NCI-H2081 (cell line): ENCODE data around the gene ZBTB44.
"Not testable (repeated sequence)": the region's sequence is repeated elsewhere in the genome, so short reads cannot be mapped to it uniquely, and the experiment has no call there.

Experiments used
- DNase-seq, 2 experiments: peaks; one replicate each; lab custom pipeline; 2025; lab: John Stamatoyannopoulos, UW

The ZBTB44 gene

DNA sequence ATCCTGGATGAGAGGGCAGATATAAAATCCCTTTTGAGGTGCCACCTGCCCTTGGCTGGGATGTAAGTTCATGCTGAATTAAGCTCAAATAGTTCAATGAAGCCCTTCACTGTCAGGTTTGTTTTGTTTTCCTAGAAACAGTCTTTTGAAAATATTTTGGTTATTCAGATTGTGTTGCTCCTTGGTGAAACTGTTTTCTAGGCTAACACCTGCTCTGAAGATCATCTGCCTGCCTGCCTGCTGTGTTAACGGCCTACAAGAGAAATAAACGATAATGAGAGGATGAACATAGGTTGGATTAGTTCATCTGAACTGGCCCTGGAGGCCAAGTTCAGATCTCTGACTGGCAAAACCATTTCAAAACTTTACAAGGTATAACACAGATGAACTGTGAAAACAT lies 67.4 kb downstream of the ZBTB44 start:
- DNase-seq = peak in 1 of 2 experiments; percentile 46

GRCh38 chr11:130246738-130247137 lies 68.0 kb downstream of the ZBTB44 start:
- no peak for DNase-seq

- no peak for DNase-seq
Observed at GRCh38 chr11:130246270-130246669, 68.4 kb downstream of the ZBTB44 start.

GRCh38 chr11:130245375-130245774 lies 69.3 kb downstream of the ZBTB44 start:
- not testable (repeated sequence) for DNase-seq

DNA sequence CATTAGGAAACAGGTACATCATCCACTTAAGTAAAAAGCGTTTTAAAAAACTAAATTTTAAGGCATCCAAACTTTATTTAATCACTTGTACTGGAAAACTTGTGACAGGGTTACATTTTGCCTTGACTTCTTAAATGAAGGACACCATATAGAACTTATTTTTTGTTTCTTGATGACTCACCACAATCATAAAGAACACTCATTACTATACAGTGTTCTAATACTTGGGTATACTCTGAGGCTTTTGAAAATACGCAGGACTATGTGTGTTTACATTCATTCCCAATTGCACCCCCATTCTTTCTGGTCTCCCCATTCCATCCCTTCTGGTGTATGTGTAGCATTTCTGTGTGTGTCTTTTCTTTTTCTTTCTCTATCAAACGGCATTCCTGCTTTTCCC lies 69.9 kb downstream of the ZBTB44 start:
- no peak for DNase-seq

- no peak for DNase-seq
Observed at GRCh38 chr11:130243816-130244215, 70.9 kb downstream of the ZBTB44 start.

- DNase-seq = no peak
Observed at GRCh38 chr11:130241713-130242112, 73.0 kb downstream of the ZBTB44 start.

DNA sequence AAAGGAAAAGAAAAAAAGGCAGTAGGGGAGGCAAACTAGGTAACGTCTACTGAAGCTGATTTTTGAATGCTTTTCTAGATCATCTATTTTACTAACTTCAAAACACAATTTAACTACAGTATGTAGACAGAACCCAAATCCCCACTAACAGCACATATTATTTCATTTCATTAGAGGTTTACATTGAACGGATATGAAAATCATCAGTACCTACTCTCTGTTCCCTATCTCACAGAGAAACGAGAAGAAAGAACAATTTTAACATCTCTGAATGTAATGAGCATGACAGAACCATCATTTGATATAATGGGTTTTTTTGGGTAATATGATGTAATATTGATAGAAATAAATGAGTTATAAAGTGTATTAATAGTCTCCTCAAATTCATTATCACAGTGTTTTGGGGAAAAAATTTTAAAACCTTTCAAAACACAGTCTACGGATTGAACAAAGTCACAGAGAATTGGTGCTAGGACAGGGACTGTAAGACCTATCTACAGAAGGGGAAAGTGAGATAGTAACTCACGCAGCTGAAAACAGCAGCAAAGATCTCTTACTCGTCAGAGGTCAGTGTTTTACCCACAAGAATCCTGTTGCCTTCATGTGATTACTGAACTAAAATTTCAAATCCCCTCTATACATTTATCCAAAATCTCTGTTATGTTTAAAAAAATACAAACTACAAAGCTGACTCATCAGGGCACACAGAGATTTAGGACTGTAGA lies 77.3 kb downstream of the ZBTB44 start:
- DNase-seq = no peak

DNA sequence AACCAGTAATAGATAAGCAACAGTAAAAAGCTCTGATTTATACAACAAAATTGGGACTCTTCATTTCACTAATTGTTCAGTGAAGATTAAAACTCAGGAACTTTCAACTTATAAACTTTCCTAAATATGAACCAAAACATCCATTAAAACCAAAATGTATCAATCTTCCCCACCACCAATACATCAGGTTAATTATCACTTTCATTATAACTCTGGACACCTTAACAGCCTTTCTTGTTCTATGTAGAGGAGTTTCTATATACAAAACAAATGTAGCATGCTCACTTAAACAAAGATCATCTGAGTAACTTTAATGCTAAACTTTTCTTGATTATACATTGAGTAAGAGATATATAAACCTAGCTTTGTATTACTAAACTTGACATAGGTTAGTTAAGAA lies 80.4 kb downstream of the ZBTB44 start:
- DNase-seq = no peak

- not testable (repeated sequence) for DNase-seq
Observed at GRCh38 chr11:130233888-130234287, 80.8 kb downstream of the ZBTB44 start.

GRCh38 chr11:130233486-130233885 lies 81.2 kb downstream of the ZBTB44 start:
- DNase-seq = not testable (repeated sequence)

- DNase-seq = no peak
Observed at GRCh38 chr11:130227373-130227772, 87.3 kb downstream of the ZBTB44 start.

DNA sequence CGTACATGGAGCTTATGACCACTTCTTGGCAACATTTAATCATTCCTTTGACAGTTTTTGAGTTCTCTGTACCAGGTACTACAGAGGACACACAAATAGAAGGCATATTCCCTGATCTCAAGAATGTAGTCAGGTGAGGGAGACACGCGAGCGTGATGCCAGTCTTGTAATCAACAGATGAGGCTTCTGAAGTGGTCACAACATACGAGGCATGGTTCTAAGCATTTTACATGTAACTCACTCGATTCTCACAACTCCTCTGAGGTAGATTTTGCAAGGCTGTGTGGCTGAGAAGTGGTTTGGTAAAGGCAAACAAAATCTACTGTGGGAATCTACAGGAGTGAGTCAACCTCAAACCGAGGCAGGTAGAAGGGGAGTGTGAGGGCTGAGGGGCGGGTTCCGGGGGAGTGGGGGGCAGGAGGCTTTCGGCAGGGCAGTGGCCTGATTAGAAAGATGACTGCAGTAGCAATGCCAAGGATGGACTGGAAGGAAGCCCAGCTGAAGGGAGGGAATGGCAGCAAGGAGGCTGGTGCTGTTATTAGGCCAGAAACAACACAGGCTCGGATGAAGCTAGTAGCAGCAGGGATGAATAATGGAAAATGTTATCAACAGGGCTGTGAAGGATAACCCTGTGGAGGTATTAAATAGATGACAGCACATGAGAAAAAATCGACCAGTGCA lies 91.3 kb downstream of the ZBTB44 start:
- DNase-seq = no peak

- no peak for DNase-seq
Observed at GRCh38 chr11:130220311-130221035, 94.2 kb downstream of the ZBTB44 start.

GRCh38 chr11:130219148-130219547 lies 95.6 kb downstream of the ZBTB44 start:
- no peak for DNase-seq

DNA sequence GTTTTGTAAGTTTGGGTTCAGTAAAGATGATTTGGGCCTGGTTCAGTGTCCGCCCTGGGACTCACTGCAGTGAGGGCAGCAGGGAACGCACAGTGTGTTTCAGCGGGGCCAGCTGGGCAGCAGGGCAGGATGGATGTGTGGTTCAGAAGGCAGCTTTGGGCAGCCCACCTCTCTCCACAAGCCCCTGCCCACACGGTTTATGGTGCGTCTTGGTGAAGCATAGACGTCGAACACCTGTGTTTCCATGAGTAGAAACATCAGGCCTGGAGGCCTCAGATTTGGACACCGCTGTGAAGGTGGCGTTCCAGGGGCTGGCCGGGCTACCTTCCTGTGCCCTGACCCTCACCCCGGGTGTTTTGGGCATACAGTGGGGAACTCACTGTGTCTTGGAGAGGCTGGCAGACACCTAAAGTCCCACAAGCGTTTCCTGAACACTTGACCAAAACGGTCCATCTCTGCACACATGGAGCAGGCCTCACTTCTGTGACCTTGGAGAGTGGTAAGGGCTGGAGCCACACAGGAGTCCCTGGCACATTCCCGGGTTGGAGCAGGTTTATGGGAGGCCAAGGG lies 96.1 kb downstream of the ZBTB44 start:
- no peak for DNase-seq

GRCh38 chr11:130217133-130218031 lies 97.3 kb downstream of the ZBTB44 start:
- no peak for DNase-seq

- no peak for DNase-seq
Observed at GRCh38 chr11:130216591-130217132, 98.1 kb downstream of the ZBTB44 start.

- no peak for DNase-seq
Observed at GRCh38 chr11:130216221-130216550, 98.5 kb downstream of the ZBTB44 start.

- DNase-seq = no peak
Observed at GRCh38 chr11:130215531-130216220, 99.0 kb downstream of the ZBTB44 start.
